ENCODE measurements around the gene ZC4H2.
A peak's percentile ranks its signal among the peaks of the same experiment; 100 is the strongest.
"Not testable (repeated sequence)": the region's sequence is repeated elsewhere in the genome, so short reads cannot be mapped to it uniquely, and the experiment has no call there.

The ZC4H2 gene

GRCh38 chrX:64894454-64895038 lies 81.7 kb downstream of the ZC4H2 start:
- ChIA-PET POLR2A (no interaction called here), CTCF (interaction anchor here (0.6 kb wide), 1 partner anchor 557 kb away, joined by 4 read pairs; no protein-coding TSS in a partner anchor)
- DNase-seq (ENCODE audit: extremely low spot score): peak; percentile 23
- TF ChIP-seq, protein P1, sequence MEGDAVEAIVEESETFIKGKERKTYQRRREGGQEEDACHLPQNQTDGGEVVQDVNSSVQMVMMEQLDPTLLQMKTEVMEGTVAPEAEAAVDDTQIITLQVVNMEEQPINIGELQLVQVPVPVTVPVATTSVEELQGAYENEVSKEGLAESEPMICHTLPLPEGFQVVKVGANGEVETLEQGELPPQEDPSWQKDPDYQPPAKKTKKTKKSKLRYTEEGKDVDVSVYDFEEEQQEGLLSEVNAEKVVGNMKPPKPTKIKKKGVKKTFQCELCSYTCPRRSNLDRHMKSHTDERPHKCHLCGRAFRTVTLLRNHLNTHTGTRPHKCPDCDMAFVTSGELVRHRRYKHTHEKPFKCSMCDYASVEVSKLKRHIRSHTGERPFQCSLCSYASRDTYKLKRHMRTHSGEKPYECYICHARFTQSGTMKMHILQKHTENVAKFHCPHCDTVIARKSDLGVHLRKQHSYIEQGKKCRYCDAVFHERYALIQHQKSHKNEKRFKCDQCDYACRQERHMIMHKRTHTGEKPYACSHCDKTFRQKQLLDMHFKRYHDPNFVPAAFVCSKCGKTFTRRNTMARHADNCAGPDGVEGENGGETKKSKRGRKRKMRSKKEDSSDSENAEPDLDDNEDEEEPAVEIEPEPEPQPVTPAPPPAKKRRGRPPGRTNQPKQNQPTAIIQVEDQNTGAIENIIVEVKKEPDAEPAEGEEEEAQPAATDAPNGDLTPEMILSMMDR (IDR thresholded peaks at IDR 0.05; ENCODE audit: control extremely low read depth, extremely low read depth, low read depth, missing control alignments): peak; percentile 61

DNA sequence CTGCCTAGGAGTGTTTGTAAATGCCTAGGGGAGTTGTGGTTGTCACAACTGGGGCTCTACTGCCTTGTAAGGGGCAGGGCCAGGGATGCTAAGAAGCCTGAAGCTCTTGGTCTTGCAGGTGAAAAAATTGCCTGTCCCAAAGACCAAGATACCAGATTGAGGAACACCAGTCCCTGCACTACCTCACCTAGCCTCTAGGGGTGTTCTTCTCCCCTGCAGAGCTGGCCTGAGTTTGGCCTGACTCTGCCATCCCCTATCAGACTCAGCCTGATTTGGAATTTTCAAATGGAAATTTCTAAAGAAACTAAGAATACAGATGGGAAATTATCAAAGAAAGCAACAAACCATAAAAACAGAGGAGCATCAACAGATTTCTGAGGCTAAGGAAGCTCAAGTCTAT lies 90.4 kb downstream of the ZC4H2 start:
- DNase-seq (ENCODE audit: extremely low spot score): no peak
- ChIA-PET CTCF (interaction anchor here (1.0 to 1.8 kb wide), 3 partner anchors 9 to 566 kb away, joined by 3 to 4 read pairs (median 4); no protein-coding TSS in a partner anchor), POLR2A (no interaction called here)
- TF ChIP-seq, protein P1 (IDR thresholded peaks at IDR 0.05; ENCODE audit: control extremely low read depth, extremely low read depth, low read depth, missing control alignments): peak; percentile 8

DNA sequence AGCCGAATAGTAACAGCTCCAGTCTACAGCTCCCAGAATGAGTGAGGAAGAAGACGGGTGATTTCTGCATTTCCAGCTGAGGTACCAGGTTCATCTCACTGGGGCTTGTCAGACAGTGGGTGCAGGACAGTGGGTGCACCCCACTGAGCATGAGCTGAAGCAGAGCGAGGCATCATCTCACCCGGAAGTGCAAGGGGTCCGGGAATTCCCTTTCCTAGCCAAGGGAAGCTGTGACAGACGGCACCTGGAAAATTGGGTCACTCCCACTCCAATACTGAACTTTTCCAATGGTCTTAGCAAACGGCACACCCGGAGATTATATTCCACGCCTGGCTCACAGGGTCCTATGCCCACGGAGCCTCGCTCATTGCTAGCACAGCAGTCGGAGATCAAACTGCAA lies 97.5 kb downstream of the ZC4H2 start:
- DNase-seq (ENCODE audit: extremely low spot score); CTCF ChIA-PET; POLR2A ChIA-PET: not testable (repeated sequence)

DNA sequence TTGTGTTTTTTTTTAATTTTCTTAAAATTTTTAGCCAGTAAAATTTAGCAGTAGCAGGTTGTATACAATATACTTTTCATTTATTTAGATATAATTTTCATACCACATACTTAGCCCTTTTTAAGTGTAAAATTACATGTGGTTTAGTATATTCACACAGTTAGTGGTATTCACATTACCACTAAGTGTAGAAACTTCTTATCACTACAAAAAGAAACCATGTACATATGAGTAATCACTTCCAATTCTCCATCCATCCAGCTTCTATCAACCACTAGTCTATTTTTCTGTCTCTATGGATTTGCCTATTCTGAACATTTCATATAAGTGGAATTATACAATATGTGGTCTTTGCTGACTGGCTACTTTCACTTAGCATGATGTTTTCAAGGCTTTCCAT lies 109.0 kb downstream of the ZC4H2 start:
- CTCF ChIA-PET: no interaction called here
- POLR2A ChIA-PET: no interaction called here
- no peak for DNase-seq (ENCODE audit: extremely low spot score)
- TF ChIP-seq, protein P1 (IDR thresholded peaks at IDR 0.05; ENCODE audit: control extremely low read depth, extremely low read depth, low read depth, missing control alignments): no peak
